ENCODE results near the gene PPP1R37.
A peak's percentile ranks its signal among the peaks of the same experiment; 100 is the strongest.

The PPP1R37 gene

DNA sequence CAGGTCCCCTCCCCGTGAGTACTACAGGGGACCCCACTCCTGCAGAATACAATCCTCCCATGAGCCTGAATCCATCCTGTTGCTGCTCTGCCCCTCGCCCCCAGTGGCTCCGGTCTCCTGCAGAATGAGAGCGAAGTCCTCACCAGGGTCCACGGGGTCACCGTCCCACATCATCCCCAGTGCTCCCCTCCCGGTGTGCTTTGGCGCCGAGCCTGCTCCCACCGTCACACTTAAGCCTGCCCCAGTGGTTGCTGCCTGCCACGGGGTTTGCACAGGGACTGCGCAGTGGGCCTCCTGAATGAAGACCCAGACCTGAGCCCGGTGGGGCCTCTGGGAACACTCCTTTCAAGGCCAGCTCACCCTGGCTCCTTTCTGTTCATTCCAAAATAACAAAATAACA is 37.3 kb downstream of the PPP1R37 start (continued):
- TF ChIP-seq, protein P1, sequence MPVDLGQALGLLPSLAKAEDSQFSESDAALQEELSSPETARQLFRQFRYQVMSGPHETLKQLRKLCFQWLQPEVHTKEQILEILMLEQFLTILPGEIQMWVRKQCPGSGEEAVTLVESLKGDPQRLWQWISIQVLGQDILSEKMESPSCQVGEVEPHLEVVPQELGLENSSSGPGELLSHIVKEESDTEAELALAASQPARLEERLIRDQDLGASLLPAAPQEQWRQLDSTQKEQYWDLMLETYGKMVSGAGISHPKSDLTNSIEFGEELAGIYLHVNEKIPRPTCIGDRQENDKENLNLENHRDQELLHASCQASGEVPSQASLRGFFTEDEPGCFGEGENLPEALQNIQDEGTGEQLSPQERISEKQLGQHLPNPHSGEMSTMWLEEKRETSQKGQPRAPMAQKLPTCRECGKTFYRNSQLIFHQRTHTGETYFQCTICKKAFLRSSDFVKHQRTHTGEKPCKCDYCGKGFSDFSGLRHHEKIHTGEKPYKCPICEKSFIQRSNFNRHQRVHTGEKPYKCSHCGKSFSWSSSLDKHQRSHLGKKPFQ (tag by site-specific recombination; IDR thresholded peaks at IDR 0.05): no peak
- no peak for TF ChIP-seq HOXA7 (CRISPR knock-in tag; IDR thresholded peaks at IDR 0.05; ENCODE audit: borderline replicate concordance)
- TF ChIP-seq, protein P2, sequence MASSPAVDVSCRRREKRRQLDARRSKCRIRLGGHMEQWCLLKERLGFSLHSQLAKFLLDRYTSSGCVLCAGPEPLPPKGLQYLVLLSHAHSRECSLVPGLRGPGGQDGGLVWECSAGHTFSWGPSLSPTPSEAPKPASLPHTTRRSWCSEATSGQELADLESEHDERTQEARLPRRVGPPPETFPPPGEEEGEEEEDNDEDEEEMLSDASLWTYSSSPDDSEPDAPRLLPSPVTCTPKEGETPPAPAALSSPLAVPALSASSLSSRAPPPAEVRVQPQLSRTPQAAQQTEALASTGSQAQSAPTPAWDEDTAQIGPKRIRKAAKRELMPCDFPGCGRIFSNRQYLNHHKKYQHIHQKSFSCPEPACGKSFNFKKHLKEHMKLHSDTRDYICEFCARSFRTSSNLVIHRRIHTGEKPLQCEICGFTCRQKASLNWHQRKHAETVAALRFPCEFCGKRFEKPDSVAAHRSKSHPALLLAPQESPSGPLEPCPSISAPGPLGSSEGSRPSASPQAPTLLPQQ (tag by site-specific recombination; IDR thresholded peaks at IDR 0.05): no peak
- TF ChIP-seq SP3 (tag by site-specific recombination; IDR thresholded peaks at IDR 0.05): no peak
- TF ChIP-seq, protein P3, sequence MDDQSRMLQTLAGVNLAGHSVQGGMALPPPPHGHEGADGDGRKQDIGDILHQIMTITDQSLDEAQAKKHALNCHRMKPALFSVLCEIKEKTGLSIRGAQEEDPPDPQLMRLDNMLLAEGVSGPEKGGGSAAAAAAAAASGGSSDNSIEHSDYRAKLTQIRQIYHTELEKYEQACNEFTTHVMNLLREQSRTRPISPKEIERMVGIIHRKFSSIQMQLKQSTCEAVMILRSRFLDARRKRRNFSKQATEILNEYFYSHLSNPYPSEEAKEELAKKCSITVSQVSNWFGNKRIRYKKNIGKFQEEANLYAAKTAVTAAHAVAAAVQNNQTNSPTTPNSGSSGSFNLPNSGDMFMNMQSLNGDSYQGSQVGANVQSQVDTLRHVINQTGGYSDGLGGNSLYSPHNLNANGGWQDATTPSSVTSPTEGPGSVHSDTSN (CRISPR knock-in tag; IDR thresholded peaks at IDR 0.05): no peak
- no peak for TF ChIP-seq ZNF629 (tag by site-specific recombination; IDR thresholded peaks at IDR 0.05)

DNA sequence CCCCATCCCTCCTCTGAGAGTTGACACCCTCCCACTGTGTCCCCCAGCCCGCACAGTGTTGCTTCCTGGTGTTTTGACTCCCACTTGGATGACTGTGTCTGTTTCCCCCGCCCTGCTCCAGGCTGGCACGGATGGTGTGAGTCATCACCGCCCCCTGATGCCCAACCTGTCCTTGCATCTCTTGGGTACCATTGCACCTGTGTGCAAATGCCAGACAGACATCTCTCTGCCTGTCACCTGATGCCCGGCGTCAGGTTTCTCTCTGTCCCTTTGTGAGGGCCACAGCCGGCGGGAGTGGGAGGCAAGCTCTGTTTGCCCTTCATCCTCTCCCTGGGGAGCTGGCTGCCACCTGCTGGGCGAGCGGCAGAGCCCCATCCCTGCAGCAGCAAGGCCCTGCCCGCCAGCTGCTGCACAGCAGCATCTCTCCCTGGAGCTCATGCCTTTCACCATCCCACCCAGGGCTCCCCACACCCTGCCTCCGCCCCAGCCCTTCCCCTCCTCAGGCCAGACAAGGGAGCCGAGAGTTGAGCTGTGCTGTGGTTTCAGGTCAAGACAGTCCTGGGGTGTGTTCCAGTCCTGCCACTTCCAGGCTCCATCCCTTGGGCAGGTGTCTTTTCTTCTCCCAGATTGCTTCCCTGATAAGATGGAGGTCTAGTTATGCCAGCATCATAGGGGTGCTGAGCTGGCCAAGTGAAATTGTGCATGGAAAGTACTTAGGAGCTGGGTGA is 38.1 kb downstream of the PPP1R37 start:
- Histone ChIP-seq H3K9me3 (ENCODE audit: control insufficient read depth, insufficient read depth, low read depth, low read length) (no peaks in the 10 kb centered on the region), H3K4me3 (ENCODE audit: low read depth, low read length) (no peak overlapping the region), H3K27ac (ENCODE audit: extremely low read depth, low read depth, low read length) (no peak overlapping the region), H3K36me3 (ENCODE audit: control insufficient read depth in 2 of 2, insufficient read depth in 1 of 2, low read length in 2 of 2) (peaks cover 0 to 3% of the 10 kb centered on the region in 2 experiments; a peak in 2 of 3 replicates), H3K4me1 (ENCODE audit: control insufficient read depth, insufficient read depth, low read length) (0 out of 2 replicates have a peak, but pooled peaks cover 4% of the 10 kb centered on the region)
- ChIA-PET CTCF (interaction anchor here (0.5 to 1.4 kb wide), 9 partner anchors 13 to 385 kb away, joined by 3 to 6 read pairs (median 4); no protein-coding TSS in a partner anchor), POLR2A (interaction anchor here (0.6 to 1.2 kb wide), 3 partner anchors 33 to 229 kb away, joined by 4 to 8 read pairs (median 4); partner anchors contain the start of gene PPP1R37)
- no peak for TF ChIP-seq ZNF792 (tag by site-specific recombination; IDR thresholded peaks at IDR 0.05)
- TF ChIP-seq ZNF600 (tag by site-specific recombination; IDR thresholded peaks at IDR 0.05): peak; percentile 52
- no peak for TF ChIP-seq BCL11A (tag by site-specific recombination; IDR thresholded peaks at IDR 0.05; ENCODE audit: low read depth)
- TF ChIP-seq ZIC2 (tag by site-specific recombination; IDR thresholded peaks at IDR 0.05): peak; percentile 98
- TF ChIP-seq KLF1 (tag by site-specific recombination; IDR thresholded peaks at IDR 0.05): peak; percentile 95
- TF ChIP-seq KLF8 (tag by site-specific recombination; IDR thresholded peaks at IDR 0.05): 0 out of 2 replicates have a peak, but pooled peaks have one; percentile 13
- 0 out of 2 replicates have a peak, but pooled peaks have one; percentile 30 for TF ChIP-seq ZNF548 (tag by site-specific recombination; IDR thresholded peaks at IDR 0.05)
- peak; percentile 93 for TF ChIP-seq EGR2 (tag by site-specific recombination; IDR thresholded peaks at IDR 0.05; ENCODE audit: low read depth)
- peak; percentile 66 for TF ChIP-seq WT1 (tag by site-specific recombination; IDR thresholded peaks at IDR 0.05)
- TF ChIP-seq SCRT2 (tag by site-specific recombination; IDR thresholded peaks at IDR 0.05): peak; percentile 63
- TF ChIP-seq, protein P4, sequence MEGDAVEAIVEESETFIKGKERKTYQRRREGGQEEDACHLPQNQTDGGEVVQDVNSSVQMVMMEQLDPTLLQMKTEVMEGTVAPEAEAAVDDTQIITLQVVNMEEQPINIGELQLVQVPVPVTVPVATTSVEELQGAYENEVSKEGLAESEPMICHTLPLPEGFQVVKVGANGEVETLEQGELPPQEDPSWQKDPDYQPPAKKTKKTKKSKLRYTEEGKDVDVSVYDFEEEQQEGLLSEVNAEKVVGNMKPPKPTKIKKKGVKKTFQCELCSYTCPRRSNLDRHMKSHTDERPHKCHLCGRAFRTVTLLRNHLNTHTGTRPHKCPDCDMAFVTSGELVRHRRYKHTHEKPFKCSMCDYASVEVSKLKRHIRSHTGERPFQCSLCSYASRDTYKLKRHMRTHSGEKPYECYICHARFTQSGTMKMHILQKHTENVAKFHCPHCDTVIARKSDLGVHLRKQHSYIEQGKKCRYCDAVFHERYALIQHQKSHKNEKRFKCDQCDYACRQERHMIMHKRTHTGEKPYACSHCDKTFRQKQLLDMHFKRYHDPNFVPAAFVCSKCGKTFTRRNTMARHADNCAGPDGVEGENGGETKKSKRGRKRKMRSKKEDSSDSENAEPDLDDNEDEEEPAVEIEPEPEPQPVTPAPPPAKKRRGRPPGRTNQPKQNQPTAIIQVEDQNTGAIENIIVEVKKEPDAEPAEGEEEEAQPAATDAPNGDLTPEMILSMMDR (tag by site-specific recombination; IDR thresholded peaks at IDR 0.05): peak; percentile 75
- peak; percentile 82 for TF ChIP-seq GLIS1 (tag by site-specific recombination; IDR thresholded peaks at IDR 0.05)
- TF ChIP-seq ZFP41 (tag by site-specific recombination; IDR thresholded peaks at IDR 0.05; ENCODE audit: borderline replicate concordance): no peak
- peak; percentile 87 for TF ChIP-seq ZNF10 (tag by site-specific recombination; IDR thresholded peaks at IDR 0.05)
- TF ChIP-seq, protein P5, sequence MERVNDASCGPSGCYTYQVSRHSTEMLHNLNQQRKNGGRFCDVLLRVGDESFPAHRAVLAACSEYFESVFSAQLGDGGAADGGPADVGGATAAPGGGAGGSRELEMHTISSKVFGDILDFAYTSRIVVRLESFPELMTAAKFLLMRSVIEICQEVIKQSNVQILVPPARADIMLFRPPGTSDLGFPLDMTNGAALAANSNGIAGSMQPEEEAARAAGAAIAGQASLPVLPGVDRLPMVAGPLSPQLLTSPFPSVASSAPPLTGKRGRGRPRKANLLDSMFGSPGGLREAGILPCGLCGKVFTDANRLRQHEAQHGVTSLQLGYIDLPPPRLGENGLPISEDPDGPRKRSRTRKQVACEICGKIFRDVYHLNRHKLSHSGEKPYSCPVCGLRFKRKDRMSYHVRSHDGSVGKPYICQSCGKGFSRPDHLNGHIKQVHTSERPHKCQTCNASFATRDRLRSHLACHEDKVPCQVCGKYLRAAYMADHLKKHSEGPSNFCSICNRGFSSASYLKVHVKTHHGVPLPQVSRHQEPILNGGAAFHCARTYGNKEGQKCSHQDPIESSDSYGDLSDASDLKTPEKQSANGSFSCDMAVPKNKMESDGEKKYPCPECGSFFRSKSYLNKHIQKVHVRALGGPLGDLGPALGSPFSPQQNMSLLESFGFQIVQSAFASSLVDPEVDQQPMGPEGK (tag by site-specific recombination; IDR thresholded peaks at IDR 0.05): peak; percentile 26; the same call in 1 of the 2 replicates
- 0 out of 2 replicates have a peak, but pooled peaks have one; percentile 35 for TF ChIP-seq ZBTB8A (tag by site-specific recombination; IDR thresholded peaks at IDR 0.05)
- TF ChIP-seq ZNF544 (tag by site-specific recombination; IDR thresholded peaks at IDR 0.05): no peak
- 0 out of 2 replicates have a peak, but pooled peaks have one; percentile 8 for TF ChIP-seq SP2 (tag by site-specific recombination; IDR thresholded peaks at IDR 0.05)
- TF ChIP-seq, protein P6, sequence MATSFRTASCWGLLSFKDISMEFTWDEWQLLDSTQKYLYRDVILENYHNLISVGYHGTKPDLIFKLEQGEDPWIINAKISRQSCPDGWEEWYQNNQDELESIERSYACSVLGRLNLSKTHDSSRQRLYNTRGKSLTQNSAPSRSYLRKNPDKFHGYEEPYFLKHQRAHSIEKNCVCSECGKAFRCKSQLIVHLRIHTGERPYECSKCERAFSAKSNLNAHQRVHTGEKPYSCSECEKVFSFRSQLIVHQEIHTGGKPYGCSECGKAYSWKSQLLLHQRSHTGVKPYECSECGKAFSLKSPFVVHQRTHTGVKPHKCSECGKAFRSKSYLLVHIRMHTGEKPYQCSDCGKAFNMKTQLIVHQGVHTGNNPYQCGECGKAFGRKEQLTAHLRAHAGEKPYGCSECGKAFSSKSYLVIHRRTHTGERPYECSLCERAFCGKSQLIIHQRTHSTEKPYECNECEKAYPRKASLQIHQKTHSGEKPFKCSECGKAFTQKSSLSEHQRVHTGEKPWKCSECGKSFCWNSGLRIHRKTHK (tag by site-specific recombination; IDR thresholded peaks at IDR 0.05): no peak

Data from HEK293 (cell line).